Stimulated activated naive CD4-positive, alpha-beta T cell (primary cell): ENCODE measurements around the gene VPS45.
"Not testable (repeated sequence)": the region's sequence is repeated elsewhere in the genome, so short reads cannot be mapped to it uniquely, and the experiment has no call there.

Experiments
- DNase-seq, 6 experiments: peaks; one replicate each; lab custom pipeline; 2025; lab: John Stamatoyannopoulos, UW

The VPS45 gene

DNA sequence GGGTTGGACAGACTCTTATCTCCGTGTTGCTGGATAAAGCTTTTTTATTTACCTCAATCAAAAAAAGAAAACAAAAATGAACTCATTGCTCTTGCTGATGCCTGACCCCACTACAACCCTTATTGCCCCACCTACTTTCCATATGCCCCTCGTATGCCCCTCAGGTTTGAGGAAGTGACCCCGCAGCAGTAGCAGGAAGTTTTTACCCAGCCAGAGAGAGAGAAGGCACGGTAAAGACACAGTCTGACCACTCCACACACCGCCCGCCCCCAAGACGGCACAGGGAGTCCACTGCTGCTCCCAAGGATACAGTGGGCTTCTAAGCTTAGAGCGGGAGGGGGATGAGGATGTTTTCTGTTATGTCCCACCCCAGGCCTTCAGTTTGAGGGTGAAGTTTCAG, 92.0 kb downstream of the VPS45 start:
- DNase-seq: no peak

DNA sequence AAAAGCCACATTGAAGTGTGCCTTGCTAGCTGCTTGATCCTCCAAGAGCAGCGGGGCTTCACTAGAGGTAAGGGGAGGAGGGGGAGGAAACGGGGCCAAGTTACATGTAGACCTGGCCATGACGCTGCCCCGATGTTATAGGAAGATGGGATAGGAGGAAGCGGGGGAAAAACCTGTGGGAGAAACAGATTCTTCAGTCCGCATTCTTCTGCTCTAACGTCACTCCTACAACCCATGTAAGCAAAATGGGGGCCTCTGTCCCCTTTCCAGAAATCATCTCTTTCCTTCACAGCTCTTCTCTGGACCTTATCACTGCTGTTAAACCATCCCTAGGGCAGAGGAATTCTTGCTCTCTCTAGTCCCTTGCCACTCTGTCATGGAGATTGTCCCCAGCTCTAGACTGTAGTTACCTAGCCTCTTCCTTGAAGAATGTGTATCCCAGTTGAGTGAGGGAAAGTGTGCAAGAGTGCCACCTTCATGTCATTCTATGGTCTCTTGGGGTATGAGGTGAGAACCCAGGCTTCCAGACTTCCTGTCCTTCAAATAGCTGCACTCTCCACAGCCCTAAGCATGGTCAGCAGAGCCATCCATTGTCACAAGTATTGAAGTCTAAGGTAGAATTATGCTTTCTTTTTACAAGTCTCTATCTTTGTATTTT, 93.5 kb downstream of the VPS45 start:
- no peak for DNase-seq

GRCh38 chr1:150161747-150162581, 94.4 kb downstream of the VPS45 start:
- peak in 2 of 6 experiments; percentile 26 to 31 for DNase-seq

GRCh38 chr1:150162582-150162861, 94.9 kb downstream of the VPS45 start:
- no peak for DNase-seq

DNA sequence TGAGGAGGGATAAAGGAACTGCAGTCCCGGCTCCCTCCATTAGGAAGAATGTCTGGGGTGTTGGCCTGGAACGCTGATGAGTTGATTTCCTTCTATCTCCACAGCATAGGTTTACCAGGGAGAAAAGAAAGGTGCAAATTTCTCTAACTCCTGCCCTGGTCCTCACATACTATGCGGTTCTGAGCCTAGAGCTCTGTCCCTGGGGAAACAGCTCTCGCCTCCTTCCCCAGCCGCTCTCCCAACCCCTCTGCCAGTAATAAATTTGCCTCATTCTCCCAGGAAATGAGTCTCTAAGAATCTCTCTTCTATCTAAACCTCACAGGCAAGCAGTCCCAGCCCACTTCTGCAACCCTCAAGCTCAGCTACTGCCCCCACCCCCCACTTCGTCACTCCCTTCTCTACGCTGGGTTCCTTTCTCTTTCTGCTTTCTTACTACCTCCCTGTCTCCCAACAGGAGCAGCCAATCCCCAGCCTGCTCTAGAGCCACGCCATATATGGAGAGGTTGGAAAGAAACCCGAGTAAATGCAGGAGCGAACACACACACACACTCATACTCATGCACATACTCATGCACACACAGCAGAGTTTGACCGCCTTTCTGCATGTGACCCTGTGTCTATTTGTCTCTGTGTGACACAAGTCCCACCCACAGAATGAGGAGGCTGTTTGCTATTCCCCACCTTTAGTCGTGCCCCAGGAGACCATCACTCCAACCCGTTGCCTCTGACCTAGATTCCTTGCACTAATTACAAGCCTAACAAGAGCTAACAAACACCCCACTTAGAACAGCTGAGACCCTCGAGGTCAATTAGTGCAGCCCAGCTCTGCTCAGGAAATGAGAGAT, 95.5 kb downstream of the VPS45 start:
- DNase-seq: peak in 1 of 6 experiments; percentile 6

DNA sequence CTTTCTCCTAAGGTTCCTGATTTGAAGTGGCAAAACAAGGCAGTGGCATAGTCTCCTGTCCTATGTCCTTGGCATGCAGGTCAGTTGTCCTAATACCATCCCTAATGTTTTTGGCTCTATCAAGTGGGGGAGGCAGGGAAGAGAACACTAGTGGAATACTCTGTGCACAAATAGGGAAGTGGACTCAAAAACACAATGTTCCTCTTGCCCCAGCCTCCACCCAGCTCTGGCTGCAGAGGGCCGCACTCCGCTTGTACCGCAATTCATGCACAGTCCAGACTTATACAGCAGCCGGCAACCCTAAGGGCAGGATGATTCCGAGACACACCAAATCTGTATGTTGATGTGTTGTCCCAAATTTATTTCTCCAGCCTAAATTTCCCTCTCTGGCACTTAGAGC, 96.6 kb downstream of the VPS45 start:
- DNase-seq: no peak

DNA sequence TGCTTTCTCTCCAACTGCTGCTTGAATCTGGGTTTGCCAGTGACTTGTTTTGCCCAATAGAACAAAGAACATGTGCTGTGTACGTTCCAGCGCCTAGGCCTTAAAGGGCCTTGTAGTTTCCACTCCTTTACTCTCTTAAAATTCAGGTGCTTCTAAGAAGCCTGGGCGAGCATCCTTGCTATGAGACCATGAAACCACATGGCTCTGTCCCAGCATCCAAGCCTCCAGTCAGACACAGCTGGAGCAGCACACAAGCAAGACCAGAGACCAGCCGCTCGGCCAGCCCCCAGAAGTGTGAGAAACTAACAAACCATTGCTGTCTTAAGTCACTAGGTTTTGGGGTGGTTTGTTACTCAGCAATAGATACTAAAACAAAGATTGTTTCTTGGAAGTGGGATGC, 97.2 kb downstream of the VPS45 start:
- no peak for DNase-seq

GRCh38 chr1:150165622-150166612, 98.3 kb downstream of the VPS45 start:
- peak in 5 of 6 experiments; percentile 13 to 45 (median 35) for DNase-seq

GRCh38 chr1:150168960-150169601, 101.5 kb downstream of the VPS45 start:
- peak in 4 of 6 experiments; percentile 12 to 40 (median 22) for DNase-seq

DNA sequence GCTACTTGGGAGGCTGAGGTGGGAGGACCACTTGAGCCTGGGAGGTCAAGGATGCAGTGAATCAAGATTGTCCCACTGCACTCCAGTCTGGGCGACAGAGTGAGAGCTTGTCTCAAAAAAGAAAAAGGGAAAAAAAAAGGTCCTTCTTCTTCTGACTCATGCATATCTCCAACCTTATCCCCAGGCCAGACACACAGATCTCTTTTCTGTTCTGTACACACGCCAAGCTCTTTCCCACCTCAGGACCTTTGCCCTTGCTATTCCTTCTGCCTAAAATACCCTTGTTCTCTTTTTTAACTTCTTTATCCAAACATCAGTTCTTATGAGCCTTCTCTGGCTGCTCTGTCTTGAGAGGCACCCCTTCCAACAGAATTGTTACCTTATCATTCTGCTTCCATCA, 104.2 kb downstream of the VPS45 start:
- DNase-seq: no peak

- no peak for DNase-seq
Measured at GRCh38 chr1:150173141-150173585, 105.6 kb downstream of the VPS45 start.

DNA sequence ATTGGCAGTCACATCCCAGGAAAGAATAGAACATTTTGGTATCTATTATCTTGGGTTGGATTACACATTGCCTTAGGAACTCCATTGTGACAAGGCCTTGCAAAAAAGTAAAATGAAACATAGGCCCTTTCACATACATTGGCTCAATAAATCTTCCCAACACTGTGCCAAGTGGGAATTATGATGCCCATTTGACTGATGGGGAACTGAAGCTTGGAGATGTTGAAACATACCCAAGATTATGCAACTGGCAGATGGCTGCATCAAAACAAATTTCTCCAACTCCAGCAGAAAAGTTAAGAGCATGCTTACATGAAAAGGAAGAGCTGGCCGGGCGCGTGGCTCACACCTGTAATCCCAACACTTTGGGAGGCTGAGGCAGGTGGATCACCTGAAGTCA, 109.0 kb downstream of the VPS45 start:
- no peak for DNase-seq

DNA sequence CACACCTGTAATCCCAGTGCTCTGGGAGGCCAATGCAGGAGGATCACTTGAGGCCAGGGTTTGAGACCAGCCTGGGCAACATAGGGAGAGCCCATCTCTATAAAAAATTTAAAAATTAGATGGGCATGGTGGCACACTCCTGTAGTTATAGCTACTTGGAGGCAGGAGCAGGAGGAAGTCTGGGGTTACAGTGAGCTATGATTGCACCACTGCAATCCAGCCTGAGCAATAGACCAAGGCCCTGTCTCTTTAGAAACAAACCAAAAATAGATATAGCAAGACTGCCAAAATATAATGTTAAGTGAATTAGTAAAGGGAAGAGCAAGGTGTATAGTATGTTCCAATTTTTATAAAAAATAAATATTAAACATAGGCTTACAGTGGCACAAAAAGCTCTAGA, 111.0 kb downstream of the VPS45 start:
- DNase-seq: no peak

GRCh38 chr1:150179867-150180266, 112.3 kb downstream of the VPS45 start:
- DNase-seq: no peak

DNA sequence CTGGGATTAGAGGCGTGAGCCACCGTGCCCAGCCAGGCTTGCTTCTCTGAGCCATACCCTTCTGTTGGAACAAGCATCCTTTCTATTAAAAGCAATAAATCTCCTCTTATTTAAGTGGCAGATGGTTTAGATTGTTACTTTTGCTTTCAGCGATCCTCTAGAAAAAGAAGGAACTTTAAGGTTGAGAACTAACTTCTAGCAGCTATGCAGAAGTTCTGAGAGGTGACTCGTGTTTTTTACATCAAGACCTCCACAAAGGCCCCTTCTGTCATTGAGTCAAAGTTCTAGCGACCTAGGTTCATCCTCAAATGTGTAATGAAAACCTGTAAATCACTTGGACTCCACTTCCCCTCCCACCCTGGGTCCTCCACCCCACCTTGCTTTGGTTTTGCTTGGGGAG, 112.9 kb downstream of the VPS45 start:
- no peak for DNase-seq

DNA sequence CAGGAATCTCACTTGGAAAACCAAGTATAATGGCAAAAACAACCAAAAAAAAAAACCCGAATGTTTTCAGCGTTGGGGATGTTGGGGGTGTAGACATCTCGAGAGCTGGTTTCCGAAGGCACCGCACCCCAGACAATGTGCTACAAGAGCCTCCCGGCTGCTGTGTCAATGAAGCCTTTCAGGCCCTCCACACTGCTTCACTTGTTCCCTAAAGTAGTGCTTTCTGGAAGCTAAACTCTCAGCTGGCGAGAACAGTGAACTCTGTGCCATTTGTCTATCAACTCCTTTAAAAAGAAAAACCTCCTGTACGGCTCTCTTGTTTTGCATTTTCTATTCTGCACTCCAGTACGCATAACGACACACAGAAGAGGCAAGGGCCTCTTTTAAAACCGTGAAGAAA, 114.7 kb downstream of the VPS45 start:
- DNase-seq: no peak

DNA sequence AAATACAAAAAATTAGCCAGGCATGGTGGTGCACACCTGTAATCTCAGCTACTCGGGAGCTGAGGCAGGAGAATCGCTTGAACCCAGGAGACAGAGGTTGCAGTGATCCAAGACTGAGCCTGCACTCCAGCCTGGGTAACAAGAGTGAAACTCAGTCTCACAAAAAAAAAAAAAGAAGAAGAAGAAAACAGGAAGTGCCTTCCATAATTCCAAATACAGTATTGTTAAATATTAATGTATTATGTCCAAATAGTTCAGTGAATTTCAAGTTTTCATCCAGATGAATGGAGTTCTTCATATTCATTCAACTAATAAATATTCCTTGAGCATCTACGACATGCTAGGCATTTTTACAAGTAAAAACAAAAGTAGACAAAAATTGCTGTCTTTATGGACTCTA, 115.5 kb downstream of the VPS45 start:
- no peak for DNase-seq

DNA sequence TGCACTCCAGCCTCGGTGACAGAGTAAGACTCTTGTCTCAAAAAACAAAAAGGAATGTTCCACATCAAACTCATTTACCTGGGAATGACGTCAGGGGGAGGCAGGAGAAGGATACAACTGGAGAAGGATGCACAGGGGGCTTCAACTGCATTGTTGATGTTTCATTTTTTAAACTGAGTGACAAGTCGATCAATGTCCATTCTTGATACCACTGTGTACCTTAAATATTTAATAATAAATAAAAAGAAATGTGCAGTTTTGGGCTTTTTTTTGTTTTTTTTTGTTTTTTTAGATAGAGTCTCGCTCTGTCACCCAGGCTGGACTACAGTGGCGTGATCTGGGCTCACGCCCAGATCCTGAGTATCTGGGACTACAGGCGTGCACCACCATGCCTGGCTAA, 117.9 kb downstream of the VPS45 start:
- no peak for DNase-seq

DNA sequence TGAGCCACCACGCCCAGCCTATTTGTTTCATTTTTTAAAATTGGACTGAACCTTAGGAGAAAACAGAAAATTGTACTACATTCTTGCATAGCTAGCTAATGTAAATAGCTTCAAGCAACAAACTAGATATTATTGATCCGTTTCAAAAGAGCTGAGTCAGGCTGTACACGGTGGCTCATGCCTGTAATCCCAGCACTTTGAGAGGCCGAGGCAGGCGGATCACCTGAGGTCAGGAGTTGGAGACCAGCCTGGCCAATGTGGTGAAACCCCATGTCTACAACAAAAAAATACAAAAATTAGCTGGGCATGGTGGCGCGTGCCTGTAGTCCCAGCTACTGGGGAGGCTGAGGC, 118.8 kb downstream of the VPS45 start:
- DNase-seq: not testable (repeated sequence)

- peak in 4 of 6 experiments; percentile 14 to 83 (median 64) for DNase-seq
Measured at GRCh38 chr1:150186789-150187559, 119.4 kb downstream of the VPS45 start.
